ENCODE data around the gene PLBD2. TPM values are rescaled to one million over a fixed set of nuclear protein-coding genes. Genes with fewer than 3 reads are reported as not detected.
A peak's percentile ranks its signal among the peaks of the same experiment; 100 is the strongest.

Gene PLBD2
- total and polyA plus RNA-seq, 9 of the 15 experiments (the other 6 are each of a cell fraction or from before 2014, with no cell fraction given) = 2.4 to 37.4 (median 6.0) TPM

DNA sequence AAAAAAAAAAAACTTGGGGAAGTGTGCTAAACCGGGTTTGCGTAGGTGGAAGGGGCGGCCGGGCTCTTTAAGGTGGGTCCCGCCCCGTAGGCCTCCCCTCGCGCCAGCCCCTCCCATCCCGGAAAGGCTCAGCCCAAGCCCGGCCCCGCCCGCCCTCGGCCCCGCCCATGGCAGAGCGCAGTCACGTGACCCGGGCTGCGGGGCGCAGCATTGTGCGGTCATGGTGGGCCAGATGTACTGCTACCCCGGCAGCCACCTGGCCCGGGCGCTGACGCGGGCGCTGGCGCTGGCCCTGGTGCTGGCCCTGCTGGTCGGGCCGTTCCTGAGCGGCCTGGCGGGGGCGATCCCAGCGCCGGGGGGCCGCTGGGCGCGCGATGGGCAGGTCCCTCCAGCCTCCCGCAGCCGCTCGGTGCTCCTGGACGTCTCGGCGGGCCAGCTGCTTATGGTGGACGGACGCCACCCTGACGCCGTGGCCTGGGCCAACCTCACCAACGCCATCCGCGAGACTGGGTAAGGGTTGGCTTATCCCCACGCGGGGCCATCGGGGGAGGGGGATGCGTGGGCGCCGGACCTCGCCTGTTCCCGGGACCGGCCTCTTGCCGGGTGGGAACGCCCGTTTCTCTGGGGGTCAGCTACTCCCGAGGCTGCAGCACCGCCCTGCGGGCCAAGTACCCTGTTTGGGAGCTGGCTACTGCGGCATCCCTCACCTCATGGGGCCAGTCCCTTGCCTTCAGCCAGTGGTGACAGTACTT lies at the start of gene PLBD2 (continued):
- TF ChIP-seq, protein P1, sequence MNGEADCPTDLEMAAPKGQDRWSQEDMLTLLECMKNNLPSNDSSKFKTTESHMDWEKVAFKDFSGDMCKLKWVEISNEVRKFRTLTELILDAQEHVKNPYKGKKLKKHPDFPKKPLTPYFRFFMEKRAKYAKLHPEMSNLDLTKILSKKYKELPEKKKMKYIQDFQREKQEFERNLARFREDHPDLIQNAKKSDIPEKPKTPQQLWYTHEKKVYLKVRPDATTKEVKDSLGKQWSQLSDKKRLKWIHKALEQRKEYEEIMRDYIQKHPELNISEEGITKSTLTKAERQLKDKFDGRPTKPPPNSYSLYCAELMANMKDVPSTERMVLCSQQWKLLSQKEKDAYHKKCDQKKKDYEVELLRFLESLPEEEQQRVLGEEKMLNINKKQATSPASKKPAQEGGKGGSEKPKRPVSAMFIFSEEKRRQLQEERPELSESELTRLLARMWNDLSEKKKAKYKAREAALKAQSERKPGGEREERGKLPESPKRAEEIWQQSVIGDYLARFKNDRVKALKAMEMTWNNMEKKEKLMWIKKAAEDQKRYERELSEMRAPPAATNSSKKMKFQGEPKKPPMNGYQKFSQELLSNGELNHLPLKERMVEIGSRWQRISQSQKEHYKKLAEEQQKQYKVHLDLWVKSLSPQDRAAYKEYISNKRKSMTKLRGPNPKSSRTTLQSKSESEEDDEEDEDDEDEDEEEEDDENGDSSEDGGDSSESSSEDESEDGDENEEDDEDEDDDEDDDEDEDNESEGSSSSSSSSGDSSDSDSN (IDR thresholded peaks at IDR 0.05; ENCODE audit: borderline replicate concordance in 1 of 2, low read depth in 2 of 2, low read length in 2 of 2) = peak in 1 of 2 experiments; percentile 29; a peak in 1 of 4 replicates
- TF ChIP-seq BACH1 (tag; IDR thresholded peaks at IDR 0.05) (no peak), GTF2A2 (tag; IDR thresholded peaks at IDR 0.05) (no peak), ZNF57 (CRISPR knock-in tag; IDR thresholded peaks at IDR 0.05) (no peak), OTX1 (CRISPR knock-in tag; IDR thresholded peaks at IDR 0.05) (no peak), NELFE (IDR thresholded peaks at IDR 0.05; ENCODE audit: insufficient read depth, insufficient read length) (no peak), PML (IDR thresholded peaks at IDR 0.05; ENCODE audit: low read length) (no peak), FUS (optimal IDR thresholded peaks at IDR 0.05; ENCODE audit: low read depth, low read length) (no peak), ZNF3 (CRISPR knock-in tag; IDR thresholded peaks at IDR 0.05) (no peak), YBX1 (IDR thresholded peaks at IDR 0.05) (no peak), ZNF217 (CRISPR knock-in tag; IDR thresholded peaks at IDR 0.05) (no peak)
- TF ChIP-seq, protein P2, sequence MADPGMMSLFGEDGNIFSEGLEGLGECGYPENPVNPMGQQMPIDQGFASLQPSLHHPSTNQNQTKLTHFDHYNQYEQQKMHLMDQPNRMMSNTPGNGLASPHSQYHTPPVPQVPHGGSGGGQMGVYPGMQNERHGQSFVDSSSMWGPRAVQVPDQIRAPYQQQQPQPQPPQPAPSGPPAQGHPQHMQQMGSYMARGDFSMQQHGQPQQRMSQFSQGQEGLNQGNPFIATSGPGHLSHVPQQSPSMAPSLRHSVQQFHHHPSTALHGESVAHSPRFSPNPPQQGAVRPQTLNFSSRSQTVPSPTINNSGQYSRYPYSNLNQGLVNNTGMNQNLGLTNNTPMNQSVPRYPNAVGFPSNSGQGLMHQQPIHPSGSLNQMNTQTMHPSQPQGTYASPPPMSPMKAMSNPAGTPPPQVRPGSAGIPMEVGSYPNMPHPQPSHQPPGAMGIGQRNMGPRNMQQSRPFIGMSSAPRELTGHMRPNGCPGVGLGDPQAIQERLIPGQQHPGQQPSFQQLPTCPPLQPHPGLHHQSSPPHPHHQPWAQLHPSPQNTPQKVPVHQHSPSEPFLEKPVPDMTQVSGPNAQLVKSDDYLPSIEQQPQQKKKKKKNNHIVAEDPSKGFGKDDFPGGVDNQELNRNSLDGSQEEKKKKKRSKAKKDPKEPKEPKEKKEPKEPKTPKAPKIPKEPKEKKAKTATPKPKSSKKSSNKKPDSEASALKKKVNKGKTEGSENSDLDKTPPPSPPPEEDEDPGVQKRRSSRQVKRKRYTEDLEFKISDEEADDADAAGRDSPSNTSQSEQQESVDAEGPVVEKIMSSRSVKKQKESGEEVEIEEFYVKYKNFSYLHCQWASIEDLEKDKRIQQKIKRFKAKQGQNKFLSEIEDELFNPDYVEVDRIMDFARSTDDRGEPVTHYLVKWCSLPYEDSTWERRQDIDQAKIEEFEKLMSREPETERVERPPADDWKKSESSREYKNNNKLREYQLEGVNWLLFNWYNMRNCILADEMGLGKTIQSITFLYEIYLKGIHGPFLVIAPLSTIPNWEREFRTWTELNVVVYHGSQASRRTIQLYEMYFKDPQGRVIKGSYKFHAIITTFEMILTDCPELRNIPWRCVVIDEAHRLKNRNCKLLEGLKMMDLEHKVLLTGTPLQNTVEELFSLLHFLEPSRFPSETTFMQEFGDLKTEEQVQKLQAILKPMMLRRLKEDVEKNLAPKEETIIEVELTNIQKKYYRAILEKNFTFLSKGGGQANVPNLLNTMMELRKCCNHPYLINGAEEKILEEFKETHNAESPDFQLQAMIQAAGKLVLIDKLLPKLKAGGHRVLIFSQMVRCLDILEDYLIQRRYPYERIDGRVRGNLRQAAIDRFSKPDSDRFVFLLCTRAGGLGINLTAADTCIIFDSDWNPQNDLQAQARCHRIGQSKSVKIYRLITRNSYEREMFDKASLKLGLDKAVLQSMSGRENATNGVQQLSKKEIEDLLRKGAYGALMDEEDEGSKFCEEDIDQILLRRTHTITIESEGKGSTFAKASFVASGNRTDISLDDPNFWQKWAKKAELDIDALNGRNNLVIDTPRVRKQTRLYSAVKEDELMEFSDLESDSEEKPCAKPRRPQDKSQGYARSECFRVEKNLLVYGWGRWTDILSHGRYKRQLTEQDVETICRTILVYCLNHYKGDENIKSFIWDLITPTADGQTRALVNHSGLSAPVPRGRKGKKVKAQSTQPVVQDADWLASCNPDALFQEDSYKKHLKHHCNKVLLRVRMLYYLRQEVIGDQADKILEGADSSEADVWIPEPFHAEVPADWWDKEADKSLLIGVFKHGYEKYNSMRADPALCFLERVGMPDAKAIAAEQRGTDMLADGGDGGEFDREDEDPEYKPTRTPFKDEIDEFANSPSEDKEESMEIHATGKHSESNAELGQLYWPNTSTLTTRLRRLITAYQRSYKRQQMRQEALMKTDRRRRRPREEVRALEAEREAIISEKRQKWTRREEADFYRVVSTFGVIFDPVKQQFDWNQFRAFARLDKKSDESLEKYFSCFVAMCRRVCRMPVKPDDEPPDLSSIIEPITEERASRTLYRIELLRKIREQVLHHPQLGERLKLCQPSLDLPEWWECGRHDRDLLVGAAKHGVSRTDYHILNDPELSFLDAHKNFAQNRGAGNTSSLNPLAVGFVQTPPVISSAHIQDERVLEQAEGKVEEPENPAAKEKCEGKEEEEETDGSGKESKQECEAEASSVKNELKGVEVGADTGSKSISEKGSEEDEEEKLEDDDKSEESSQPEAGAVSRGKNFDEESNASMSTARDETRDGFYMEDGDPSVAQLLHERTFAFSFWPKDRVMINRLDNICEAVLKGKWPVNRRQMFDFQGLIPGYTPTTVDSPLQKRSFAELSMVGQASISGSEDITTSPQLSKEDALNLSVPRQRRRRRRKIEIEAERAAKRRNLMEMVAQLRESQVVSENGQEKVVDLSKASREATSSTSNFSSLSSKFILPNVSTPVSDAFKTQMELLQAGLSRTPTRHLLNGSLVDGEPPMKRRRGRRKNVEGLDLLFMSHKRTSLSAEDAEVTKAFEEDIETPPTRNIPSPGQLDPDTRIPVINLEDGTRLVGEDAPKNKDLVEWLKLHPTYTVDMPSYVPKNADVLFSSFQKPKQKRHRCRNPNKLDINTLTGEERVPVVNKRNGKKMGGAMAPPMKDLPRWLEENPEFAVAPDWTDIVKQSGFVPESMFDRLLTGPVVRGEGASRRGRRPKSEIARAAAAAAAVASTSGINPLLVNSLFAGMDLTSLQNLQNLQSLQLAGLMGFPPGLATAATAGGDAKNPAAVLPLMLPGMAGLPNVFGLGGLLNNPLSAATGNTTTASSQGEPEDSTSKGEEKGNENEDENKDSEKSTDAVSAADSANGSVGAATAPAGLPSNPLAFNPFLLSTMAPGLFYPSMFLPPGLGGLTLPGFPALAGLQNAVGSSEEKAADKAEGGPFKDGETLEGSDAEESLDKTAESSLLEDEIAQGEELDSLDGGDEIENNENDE (IDR thresholded peaks at IDR 0.05; ENCODE audit: low read depth, low read length) = no peak
- TF ChIP-seq, protein P3, sequence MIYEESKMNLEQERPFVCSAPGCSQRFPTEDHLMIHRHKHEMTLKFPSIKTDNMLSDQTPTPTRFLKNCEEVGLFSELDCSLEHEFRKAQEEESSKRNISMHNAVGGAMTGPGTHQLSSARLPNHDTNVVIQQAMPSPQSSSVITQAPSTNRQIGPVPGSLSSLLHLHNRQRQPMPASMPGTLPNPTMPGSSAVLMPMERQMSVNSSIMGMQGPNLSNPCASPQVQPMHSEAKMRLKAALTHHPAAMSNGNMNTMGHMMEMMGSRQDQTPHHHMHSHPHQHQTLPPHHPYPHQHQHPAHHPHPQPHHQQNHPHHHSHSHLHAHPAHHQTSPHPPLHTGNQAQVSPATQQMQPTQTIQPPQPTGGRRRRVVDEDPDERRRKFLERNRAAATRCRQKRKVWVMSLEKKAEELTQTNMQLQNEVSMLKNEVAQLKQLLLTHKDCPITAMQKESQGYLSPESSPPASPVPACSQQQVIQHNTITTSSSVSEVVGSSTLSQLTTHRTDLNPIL (CRISPR knock-in tag; IDR thresholded peaks at IDR 0.05) = no peak

All from K562 (cell line).